IMR-90 (cell line): ENCODE data around the gene EOLA2. TPM values are rescaled to one million over a fixed set of nuclear protein-coding genes. Genes with fewer than 3 reads are reported as not detected.

Experiments used
- ATAC-seq: fragments of 200-7000 bp; cut with Tn5 transposase; 2 replicates; pipeline ENCODE4 v1.9.1; 2020; ENCODE audit warnings: low read depth, mild to moderate bottlenecking, moderate library complexity
- BruUV-seq: library from RNA; stranded (reverse); fragments of 400-500 nt; replicated peaks from 2 replicates; lab custom pipeline; 2021; lab: Mats Ljungman, UMichigan
- CTCF ChIA-PET: fragments of 300-600 bp; formaldehyde crosslinking; extraction: SDS; loops from one replicate; lab custom pipeline; 2021; ENCODE audit warnings: antibody characterized with exemption; lab: Yijun Ruan, JAX
- POLR2A ChIA-PET: fragments of 300-600 bp; sonication (Branson Sonifier 250); formaldehyde crosslinking; loops from one replicate; lab custom pipeline; 2022; ENCODE audit warnings: antibody characterized with exemption; ENCODE audit not compliant: unreplicated experiment; lab: Charles Lee
- DNase-seq: peaks from one replicate; pipeline ENCODE4 v3.0.0; 2013
- H2AFZ ChIP-seq: replicated peaks from 2 replicates; pipeline ENCODE3; 2013; ENCODE audit warnings: low read length, mild to moderate bottlenecking; ENCODE audit not compliant: poor library complexity
- H2AK5ac ChIP-seq: 2 replicates; pipeline ENCODE4 v1.6.1; 2013; ENCODE audit warnings: low read depth, low read length, inconsistent platforms
- H2AK9ac ChIP-seq: replicated peaks from 2 replicates; pipeline ENCODE3; 2013; ENCODE audit warnings: mild to moderate bottlenecking, low read depth, low read length, moderate library complexity; ENCODE audit not compliant: poor library complexity
- H2BK120ac ChIP-seq: 2 replicates; pipeline ENCODE4 v1.6.1; 2013; ENCODE audit warnings: low read depth, low read length, inconsistent platforms
- H2BK15ac ChIP-seq: 3 replicates; pipeline ENCODE4 v1.6.1; 2013; ENCODE audit warnings: low read depth, low read length, inconsistent platforms
- H2BK20ac ChIP-seq: 2 replicates; pipeline ENCODE4 v1.6.1; 2013; ENCODE audit warnings: low read depth, mild to moderate bottlenecking, inconsistent platforms, low read length, moderate library complexity
- H2BK5ac ChIP-seq: 2 replicates; pipeline ENCODE4 v1.6.1; 2013; ENCODE audit warnings: mild to moderate bottlenecking, low read depth, low read length, inconsistent platforms; ENCODE audit not compliant: poor library complexity, severe bottlenecking
- H3K14ac ChIP-seq: replicated peaks from 2 replicates; pipeline ENCODE4 v1.6.1; 2013; ENCODE audit warnings: low read depth, low read length, inconsistent platforms
- H3K18ac ChIP-seq: 2 replicates; pipeline ENCODE4 v1.6.1; 2013; ENCODE audit warnings: low read depth, low read length, control low read depth
- H3K23ac ChIP-seq: 2 replicates; pipeline ENCODE4 v1.6.1; 2013; ENCODE audit warnings: low read depth, low read length, inconsistent platforms
- H3K27ac ChIP-seq: 2 replicates; pipeline ENCODE4 v1.5.1; 2013; ENCODE audit warnings: mild to moderate bottlenecking, control low read depth, low read length; ENCODE audit not compliant: insufficient read depth
- H3K27me3 ChIP-seq: 2 replicates; pipeline ENCODE4 v1.6.1; 2013; ENCODE audit warnings: low read length; ENCODE audit not compliant: control insufficient read depth, insufficient read depth
- H3K36me3 ChIP-seq: 2 replicates; pipeline ENCODE4 v1.6.1; 2013; ENCODE audit warnings: low read length, mixed read lengths; ENCODE audit not compliant: control insufficient read depth, insufficient read depth
- H3K4ac ChIP-seq: 2 replicates; pipeline ENCODE4 v1.6.1; 2013; ENCODE audit warnings: low read depth, low read length, inconsistent platforms
- H3K4me1 ChIP-seq: 2 replicates; pipeline ENCODE4 v1.6.1; 2013; ENCODE audit warnings: low read length, mixed read lengths; ENCODE audit not compliant: control insufficient read depth, insufficient read depth
- H3K4me2 ChIP-seq: 2 replicates; pipeline ENCODE4 v1.6.1; 2013; ENCODE audit warnings: low read depth, mild to moderate bottlenecking, control low read depth, low read length, moderate library complexity
- H3K4me3 ChIP-seq: 2 replicates; pipeline ENCODE4 v1.5.1; 2013; ENCODE audit warnings: low read depth, mild to moderate bottlenecking, control low read depth, low read length, moderate library complexity; ENCODE audit not compliant: insufficient read depth
- H3K56ac ChIP-seq: 2 replicates; pipeline ENCODE4 v1.6.1; 2013; ENCODE audit warnings: low read length, inconsistent platforms; ENCODE audit not compliant: insufficient read depth; ENCODE audit errors: extremely low read depth
- H3K79me1 ChIP-seq, 2 experiments: 2 replicates each; pipeline ENCODE4 v1.6.1; 2013; ENCODE audit warnings: low read length in 2 of 2, inconsistent platforms in 1 of 2, low read depth in 1 of 2
- H3K9ac ChIP-seq: 2 replicates; pipeline ENCODE4 v1.6.1; 2013; ENCODE audit warnings: low read depth, low read length, control low read depth
- H3K9me1 ChIP-seq: 2 replicates; pipeline ENCODE4 v1.6.1; 2013; ENCODE audit warnings: low read length, inconsistent platforms; ENCODE audit not compliant: insufficient read depth
- H3K9me3 ChIP-seq: 2 replicates; pipeline ENCODE4 v1.6.1; 2013; ENCODE audit warnings: low read length; ENCODE audit not compliant: control insufficient read depth, insufficient read depth
- H4K20me1 ChIP-seq: 2 replicates; pipeline ENCODE4 v1.6.1; 2013; ENCODE audit warnings: low read length, inconsistent platforms; ENCODE audit not compliant: insufficient read depth
- H4K5ac ChIP-seq: 2 replicates; pipeline ENCODE4 v1.6.1; 2013; ENCODE audit warnings: mild to moderate bottlenecking, low read depth, low read length, control low read depth
- H4K8ac ChIP-seq, 2 experiments: 2 replicates each; pipeline ENCODE4 v1.6.1; 2013; ENCODE audit warnings: low read depth in 2 of 2, low read length in 2 of 2, control low read depth in 1 of 2, inconsistent platforms in 1 of 2
- H4K91ac ChIP-seq: 2 replicates; pipeline ENCODE4 v1.6.1; 2013; ENCODE audit warnings: low read depth, low read length, inconsistent platforms; ENCODE audit not compliant: insufficient read depth
- CHD1 ChIP-seq: IDR thresholded peaks from 2 replicates; pipeline ENCODE4 v1.6.1; 2012; ENCODE audit warnings: low read depth, low read length, improper control_type of control experiment
- WGBS, 2 experiments: methylation state at CpG; one replicate each; pipeline versions ENCODE4 v1.1.5 to v1.1.7; 2013; ENCODE audit warnings: missing lambda C conversion rate in 2 of 2; ENCODE audit not compliant: insufficient read length in 1 of 2; ENCODE audit errors: extremely low coverage in 2 of 2; 5-methylcytosine and 5-hydroxymethylcytosine counted together
- dilution Hi-C: fragments of 300-500 bp; cut with HindIII; formaldehyde crosslinking; loops from one replicate; pipeline ENCODE4 v1.14.3; 2018; ENCODE audit warnings: low sequenced_read_pairs; ENCODE audit not compliant: unreplicated experiment
- in situ Hi-C: fragments of 300-500 bp; cut with MboI; formaldehyde crosslinking; loops from 3 replicates; pipeline ENCODE4 v1.14.3; 2019; ENCODE audit warnings: low sequenced_read_pairs, inconsistent platforms, mixed read lengths
- intact Hi-C: fragments of 100-400 bp; cut with micrococcal nuclease; formaldehyde crosslinking; loops from 2 replicates; pipeline ENCODE4 v1.10.0; 2022
- polyA plus RNA-seq, 3 experiments: library from polyadenylated mRNA; depleted of rRNA; stranded (reverse); fragments of >200 nt; gene quantifications; 2 replicates each; pipeline ENCODE4 v1.2.3, GENCODE V29; 2012; ENCODE audit warnings: low replicate concordance in 1 of 3
- total RNA-seq: library from RNA; depleted of rRNA; stranded (reverse); fragments of >200 nt; gene quantifications from 2 replicates; pipeline ENCODE4 v1.2.3, GENCODE V29; 2012

The EOLA2 gene
- total and polyA plus RNA-seq, 2 of the 4 experiments (the other 2 are of a cell fraction): 23.7 to 46.5 TPM

GRCh38 chrX:149961572-149961971, 23.3 kb upstream of the EOLA2 start:
- in situ Hi-C loops: loop anchor here (25.0 kb wide), 3 partner anchors 401 to 751 kb away; partner anchors contain the start of gene MAMLD1
- Histone ChIP-seq H3K27me3 (no peaks in the 10 kb centered on the region), H2BK120ac (no peak overlapping the region), H3K56ac (no peak overlapping the region), H3K9me1 (no peaks in the 10 kb centered on the region), H3K4me3 (no peak overlapping the region), H3K4me2 (no peak overlapping the region), H4K8ac (no peak overlapping the region), H3K9ac (no peak overlapping the region), H3K18ac (no peak overlapping the region), H3K4me1 (no peaks in the 10 kb centered on the region), H3K79me1 (no peaks in the 10 kb centered on the region), H2BK15ac (no peak overlapping the region), H3K9me3 (no peaks in the 10 kb centered on the region), H3K4ac (no peak overlapping the region), H2AK9ac (no peak overlapping the region), H2AK5ac (no peak overlapping the region), H4K5ac (no peak overlapping the region), H2AFZ (no peak overlapping the region), H4K20me1 (no peaks in the 10 kb centered on the region), H3K23ac (no peak overlapping the region), H2BK5ac (no peak overlapping the region), H4K91ac (no peak overlapping the region), H2BK20ac (no peak overlapping the region), H3K27ac (no peak overlapping the region), H3K14ac (no peak overlapping the region), H3K36me3 (no peaks in the 10 kb centered on the region)
- ChIA-PET POLR2A (no interaction called here), CTCF (no interaction called here)
- TF ChIP-seq CHD1: no peak
- ATAC-seq (no peak), DNase-seq (no peak)
- intact Hi-C loops: loop anchor here (5.0 kb wide), 2 partner anchors 286 to 756 kb away; no protein-coding TSS in a partner anchor
- WGBS, 2 experiments: no CpG with 5 or more reads among the region's 2 CpGs
- dilution Hi-C loops: no loop called here
- no TSS peak for BruUV-seq
